GM23338 (cell line): ENCODE results near the gene CALHM2. TPM values are rescaled to one million over a fixed set of nuclear protein-coding genes. Genes with fewer than 3 reads are reported as not detected.

Source experiments
- ATAC-seq: fragments of 200-7000 bp; cut with Tn5 transposase; 3 replicates; pipeline ENCODE4 v1.9.1; 2020
- DNase-seq: peaks from one replicate; pipeline ENCODE4 v3.0.0-alpha.2; 2015; ENCODE audit warnings: low spot score
- H2AFZ ChIP-seq: fragments of 200-600 bp; sonication (generic); 2 replicates; pipeline ENCODE4 v1.8.0; 2016; ENCODE audit warnings: antibody characterized with exemption, mild to moderate bottlenecking, moderate library complexity
- H3F3A ChIP-seq: fragments of 200-600 bp; sonication (generic); replicated peaks from 2 replicates; pipeline ENCODE4 v1.8.0; 2017; ENCODE audit warnings: antibody characterized with exemption, mixed run types, low read depth
- H3K27ac ChIP-seq: fragments of 200-600 bp; sonication (generic); 2 replicates; pipeline ENCODE4 v1.6.1; 2016; ENCODE audit warnings: low read depth
- H3K27me3 ChIP-seq: fragments of 200-600 bp; sonication (generic); 2 replicates; pipeline ENCODE4 v1.8.0; 2016; ENCODE audit warnings: mild to moderate bottlenecking, mixed run types, moderate library complexity; ENCODE audit not compliant: insufficient read depth
- H3K36me3 ChIP-seq: fragments of 200-600 bp; sonication (generic); 2 replicates; pipeline ENCODE4 v1.8.0; 2016; ENCODE audit warnings: mild to moderate bottlenecking; ENCODE audit not compliant: insufficient read depth
- H3K4me1 ChIP-seq: fragments of 200-600 bp; sonication (generic); 2 replicates; pipeline ENCODE4 v1.8.0; 2016; ENCODE audit warnings: mild to moderate bottlenecking, moderate library complexity; ENCODE audit not compliant: insufficient read depth
- H3K4me2 ChIP-seq: fragments of 200-600 bp; sonication (generic); 2 replicates; pipeline ENCODE4 v1.7.1; 2017; ENCODE audit warnings: mixed run types
- H3K4me3 ChIP-seq: fragments of 200-600 bp; sonication (generic); 2 replicates; pipeline ENCODE4 v1.6.1; 2016; ENCODE audit warnings: mixed run types
- H3K79me2 ChIP-seq: fragments of 200-600 bp; sonication (generic); replicated peaks from 2 replicates; pipeline ENCODE4 v1.8.0; 2017; ENCODE audit warnings: mild to moderate bottlenecking; ENCODE audit not compliant: insufficient read depth
- H3K9me2 ChIP-seq: fragments of 200-600 bp; sonication (generic); 2 replicates; pipeline ENCODE4 v1.8.0; 2017; ENCODE audit not compliant: insufficient read depth
- H4K20me1 ChIP-seq: fragments of 200-600 bp; sonication (generic); replicated peaks from 2 replicates; pipeline ENCODE4 v1.8.0; 2017; ENCODE audit warnings: mild to moderate bottlenecking; ENCODE audit not compliant: insufficient read depth
- H3K27ac Mint-ChIP-seq: 2 replicates; pipeline ENCODE4 v1.8.0; 2020; ENCODE audit warnings: inconsistent platforms, mild to moderate bottlenecking, moderate library complexity, mixed read lengths
- H3K27me3 Mint-ChIP-seq: 3 replicates; pipeline ENCODE4 v1.8.0; 2022; ENCODE audit warnings: low read depth, mild to moderate bottlenecking, moderate library complexity, mixed read lengths, inconsistent platforms; ENCODE audit not compliant: insufficient read depth, poor library complexity
- H3K36me3 Mint-ChIP-seq: 3 replicates; pipeline ENCODE4 v1.8.0; 2021; ENCODE audit warnings: low read depth, mild to moderate bottlenecking, inconsistent platforms, moderate library complexity, mixed read lengths
- H3K4me1 Mint-ChIP-seq: 3 replicates; pipeline ENCODE4 v1.8.0; 2020; ENCODE audit warnings: mild to moderate bottlenecking, inconsistent platforms, mixed read lengths
- H3K4me3 Mint-ChIP-seq: 3 replicates; pipeline ENCODE4 v1.8.0; 2021; ENCODE audit warnings: moderate library complexity, mild to moderate bottlenecking, inconsistent platforms, mixed read lengths
- H3K9me3 Mint-ChIP-seq: 3 replicates; pipeline ENCODE4 v1.8.0; 2020; ENCODE audit warnings: moderate library complexity, mild to moderate bottlenecking, inconsistent platforms, mixed read lengths
- ETS1 ChIP-seq: IDR thresholded peaks from 2 replicates; pipeline ENCODE4 v1.6.1; 2016; ENCODE audit warnings: antibody characterized with exemption
- EZH2 ChIP-seq: fragments of 200-600 bp; sonication (generic); IDR thresholded peaks from one replicate; pipeline ENCODE4 v1.8.0; 2017; ENCODE audit warnings: antibody characterized with exemption, mild to moderate bottlenecking, low read depth; ENCODE audit not compliant: unreplicated experiment
- EZH2phosphoT487 ChIP-seq: fragments of 200-600 bp; sonication (generic); IDR thresholded peaks from one replicate; pipeline ENCODE4 v1.8.1; 2018; ENCODE audit warnings: antibody characterized with exemption; ENCODE audit not compliant: unreplicated experiment
- JUNB ChIP-seq: IDR thresholded peaks from one replicate; pipeline ENCODE4 v1.6.1; 2016; ENCODE audit warnings: antibody characterized with exemption; ENCODE audit not compliant: unreplicated experiment
- NANOG ChIP-seq: IDR thresholded peaks from 2 replicates; pipeline ENCODE4 v1.6.1; 2016; ENCODE audit warnings: antibody characterized with exemption, borderline replicate concordance
- POLR2AphosphoS5 ChIP-seq: IDR thresholded peaks from 2 replicates; pipeline ENCODE4 v1.6.1; 2016; ENCODE audit warnings: antibody characterized with exemption, low read depth
- STAT1 ChIP-seq: IDR thresholded peaks from one replicate; pipeline ENCODE4 v1.6.1; 2016; ENCODE audit warnings: antibody characterized with exemption; ENCODE audit not compliant: unreplicated experiment
- ZNF114 ChIP-seq: fragments of 250-450 bp; sonication (Bioruptor Pico); IDR thresholded peaks from 2 replicates; pipeline ENCODE4 v1.5.0; 2020; ENCODE audit warnings: mild to moderate bottlenecking, moderate library complexity
- ZNF331 ChIP-seq: fragments of 250-450 bp; sonication (Bioruptor Pico); IDR thresholded peaks from 2 replicates; pipeline ENCODE4 v1.5.0; 2020; ENCODE audit warnings: low read depth, mild to moderate bottlenecking, moderate library complexity
- ZNF462 ChIP-seq: fragments of 250-450 bp; sonication (Bioruptor Pico); IDR thresholded peaks from 2 replicates; pipeline ENCODE4 v1.5.0; 2020; ENCODE audit warnings: mild to moderate bottlenecking, moderate library complexity
- polyA plus RNA-seq: library from polyadenylated mRNA; unstranded; fragments of >200 nt; fragmentation: Nextera tagmentation; extraction: Ambion mirVana; gene quantifications from 2 replicates; pipeline ENCODE4 v1.2.1, GENCODE V29; 2016
- total RNA-seq: library from RNA; depleted of rRNA; stranded (reverse); fragments of >200 nt; shearing (Covaris generic); gene quantifications from 2 replicates; pipeline ENCODE4 v1.2.3, GENCODE V29; 2014
- TF ChIP-seq, protein P1 (sequence below): IDR thresholded peaks from one replicate; pipeline ENCODE4 v1.6.1; 2018; ENCODE audit warnings: antibody characterized with exemption; ENCODE audit not compliant: unreplicated experiment

CALHM2 gene
- total and polyA plus RNA-seq, 2 experiments from 2014 or later = 2.1 to 2.2 TPM

GRCh38 chr10:103450201-103450695 is 1.9 kb downstream of the CALHM2 start:
- Histone ChIP-seq H3K9me2 (no peaks in the 10 kb centered on the region), H3K4me2 (no peak overlapping the region), H2AFZ (no peak overlapping the region), H3K27ac (no peak overlapping the region), H3K27me3 (no peaks in the 10 kb centered on the region), H3F3A (no peaks in the 10 kb centered on the region), H4K20me1 (no peaks in the 10 kb centered on the region; the same call in 1 of the 2 replicates), H3K79me2 (no peaks in the 10 kb centered on the region), H3K4me3 (no peak overlapping the region), H3K4me1 (no peaks in the 10 kb centered on the region; the same call in 1 of the 2 replicates), H3K36me3 (peaks cover 13% of the 10 kb centered on the region)
- H3K4me1 Mint-ChIP-seq = peaks cover 12% of the 10 kb centered on the region
- peaks cover 34% of the 10 kb centered on the region for H3K36me3 Mint-ChIP-seq
- no peak for ATAC-seq
- H3K9me3 Mint-ChIP-seq = no peaks in the 10 kb centered on the region; the same call in 2 of the 3 replicates
- DNase-seq = no peak
- H3K27ac Mint-ChIP-seq = no peak overlapping the region
- peaks cover 19% of the 10 kb centered on the region for H3K27me3 Mint-ChIP-seq
- no peak for TF ChIP-seq ETS1
- no peak for TF ChIP-seq NANOG
- TF ChIP-seq ZNF331 (CRISPR knock-in tag) = no peak
- TF ChIP-seq, protein P1, sequence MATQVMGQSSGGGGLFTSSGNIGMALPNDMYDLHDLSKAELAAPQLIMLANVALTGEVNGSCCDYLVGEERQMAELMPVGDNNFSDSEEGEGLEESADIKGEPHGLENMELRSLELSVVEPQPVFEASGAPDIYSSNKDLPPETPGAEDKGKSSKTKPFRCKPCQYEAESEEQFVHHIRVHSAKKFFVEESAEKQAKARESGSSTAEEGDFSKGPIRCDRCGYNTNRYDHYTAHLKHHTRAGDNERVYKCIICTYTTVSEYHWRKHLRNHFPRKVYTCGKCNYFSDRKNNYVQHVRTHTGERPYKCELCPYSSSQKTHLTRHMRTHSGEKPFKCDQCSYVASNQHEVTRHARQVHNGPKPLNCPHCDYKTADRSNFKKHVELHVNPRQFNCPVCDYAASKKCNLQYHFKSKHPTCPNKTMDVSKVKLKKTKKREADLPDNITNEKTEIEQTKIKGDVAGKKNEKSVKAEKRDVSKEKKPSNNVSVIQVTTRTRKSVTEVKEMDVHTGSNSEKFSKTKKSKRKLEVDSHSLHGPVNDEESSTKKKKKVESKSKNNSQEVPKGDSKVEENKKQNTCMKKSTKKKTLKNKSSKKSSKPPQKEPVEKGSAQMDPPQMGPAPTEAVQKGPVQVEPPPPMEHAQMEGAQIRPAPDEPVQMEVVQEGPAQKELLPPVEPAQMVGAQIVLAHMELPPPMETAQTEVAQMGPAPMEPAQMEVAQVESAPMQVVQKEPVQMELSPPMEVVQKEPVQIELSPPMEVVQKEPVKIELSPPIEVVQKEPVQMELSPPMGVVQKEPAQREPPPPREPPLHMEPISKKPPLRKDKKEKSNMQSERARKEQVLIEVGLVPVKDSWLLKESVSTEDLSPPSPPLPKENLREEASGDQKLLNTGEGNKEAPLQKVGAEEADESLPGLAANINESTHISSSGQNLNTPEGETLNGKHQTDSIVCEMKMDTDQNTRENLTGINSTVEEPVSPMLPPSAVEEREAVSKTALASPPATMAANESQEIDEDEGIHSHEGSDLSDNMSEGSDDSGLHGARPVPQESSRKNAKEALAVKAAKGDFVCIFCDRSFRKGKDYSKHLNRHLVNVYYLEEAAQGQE = no peak
- no peak for TF ChIP-seq ZNF462
- no peak for TF ChIP-seq JUNB
- no peak for TF ChIP-seq POLR2AphosphoS5
- no peak for TF ChIP-seq EZH2
- TF ChIP-seq EZH2phosphoT487 = no peak
- TF ChIP-seq STAT1 = no peak
- no peak for TF ChIP-seq ZNF114
- H3K4me3 Mint-ChIP-seq = no peak overlapping the region; the same call in 2 of the 3 replicates
